Lung (tissue), 12 donors: ENCODE results near the gene IGDCC3. TPM values are rescaled to one million over a fixed set of nuclear protein-coding genes. Genes with fewer than 3 reads are reported as not detected.

Experiments used
- ATAC-seq: fragments of 200-7000 bp; cut with Tn5 transposase; one replicate; pipeline ENCODE4 v1.9.1; 2020; ENCODE audit warnings: moderate number of reproducible peaks; ENCODE audit not compliant: insufficient read depth, low FRiP score
- DNase-seq, 3 donors: peaks; one replicate each; pipeline ENCODE4 v3.0.0-alpha.2; 2013 to 2017
- H3K27ac ChIP-seq, 2 donors: one replicate each; pipeline ENCODE4 v1.5.1; 2013; ENCODE audit warnings: mild to moderate bottlenecking in 2 of 2, moderate library complexity in 2 of 2, control low read depth in 1 of 2, inconsistent platforms in 1 of 2, low read depth in 1 of 2, low read length in 1 of 2
- H3K27me3 ChIP-seq, 3 donors: one replicate each; pipeline ENCODE4 v1.5.1; 2013; ENCODE audit warnings: low read length in 2 of 3; ENCODE audit not compliant: control insufficient read depth in 3 of 3, insufficient read depth in 3 of 3
- H3K36me3 ChIP-seq, 4 donors: one replicate each; pipeline ENCODE4 v1.5.1; 2013; ENCODE audit warnings: low read length in 4 of 4, mild to moderate bottlenecking in 1 of 4, moderate library complexity in 1 of 4; ENCODE audit not compliant: control insufficient read depth in 4 of 4, insufficient read depth in 4 of 4
- H3K4me1 ChIP-seq, 5 donors: one replicate each; pipeline ENCODE4 v1.5.1; 2013; ENCODE audit warnings: low read length in 5 of 5, mild to moderate bottlenecking in 2 of 5, moderate library complexity in 1 of 5; ENCODE audit not compliant: control insufficient read depth in 5 of 5, insufficient read depth in 5 of 5
- H3K4me3 ChIP-seq: one replicate; pipeline ENCODE4 v1.5.1; 2013; ENCODE audit warnings: mild to moderate bottlenecking, control low read depth, moderate library complexity
- H3K9ac ChIP-seq, 2 donors: one replicate each; pipeline ENCODE4 v1.5.1; 2013; ENCODE audit warnings: low read length in 2 of 2, control low read depth in 1 of 2; ENCODE audit not compliant: insufficient read depth in 1 of 2
- H3K9me3 ChIP-seq, 4 donors: one replicate each; pipeline ENCODE4 v1.5.1; 2013; ENCODE audit warnings: low read length in 3 of 4, mild to moderate bottlenecking in 1 of 4, moderate library complexity in 1 of 4; ENCODE audit not compliant: control insufficient read depth in 4 of 4, insufficient read depth in 3 of 4
- WGBS, 2 donors: extraction: QIAGEN DNeasy Blood & Tissue Kit; methylation state at CpG; one replicate each; pipeline ENCODE4 v1.1.7; 2013; 5-methylcytosine and 5-hydroxymethylcytosine counted together
- polyA plus RNA-seq, 2 donors: library from polyadenylated mRNA; stranded (reverse); fragments of 200-250 nt; gene quantifications; one replicate each; pipeline ENCODE4 v1.2.1, GENCODE V29; 2013
- total RNA-seq, 2 donors: library from RNA; depleted of rRNA in 1 of 2; stranded (reverse); fragments of >200 nt in 1 of 2; gene quantifications; one replicate each; pipeline ENCODE4 v1.2.1, GENCODE V29; 2014 to 2021
- TF ChIP-seq, protein P1 (sequence below): IDR thresholded peaks from 2 replicates; pipeline ENCODE4 v1.5.1; 2012; ENCODE audit warnings: mild to moderate bottlenecking; ENCODE audit errors: control extremely low read depth, extremely low read depth
- donor health status: control.
- donor health status: control.
- donor health status: Bipolar disorder and iron deficiency.
- donor health status: healthy.
- donor health status: DM: yes; HTN: yes; CAD: no.

Gene IGDCC3
- total and polyA plus RNA-seq, 4 donors = 0.09 to 1.3 TPM; not detected in 2

DNA sequence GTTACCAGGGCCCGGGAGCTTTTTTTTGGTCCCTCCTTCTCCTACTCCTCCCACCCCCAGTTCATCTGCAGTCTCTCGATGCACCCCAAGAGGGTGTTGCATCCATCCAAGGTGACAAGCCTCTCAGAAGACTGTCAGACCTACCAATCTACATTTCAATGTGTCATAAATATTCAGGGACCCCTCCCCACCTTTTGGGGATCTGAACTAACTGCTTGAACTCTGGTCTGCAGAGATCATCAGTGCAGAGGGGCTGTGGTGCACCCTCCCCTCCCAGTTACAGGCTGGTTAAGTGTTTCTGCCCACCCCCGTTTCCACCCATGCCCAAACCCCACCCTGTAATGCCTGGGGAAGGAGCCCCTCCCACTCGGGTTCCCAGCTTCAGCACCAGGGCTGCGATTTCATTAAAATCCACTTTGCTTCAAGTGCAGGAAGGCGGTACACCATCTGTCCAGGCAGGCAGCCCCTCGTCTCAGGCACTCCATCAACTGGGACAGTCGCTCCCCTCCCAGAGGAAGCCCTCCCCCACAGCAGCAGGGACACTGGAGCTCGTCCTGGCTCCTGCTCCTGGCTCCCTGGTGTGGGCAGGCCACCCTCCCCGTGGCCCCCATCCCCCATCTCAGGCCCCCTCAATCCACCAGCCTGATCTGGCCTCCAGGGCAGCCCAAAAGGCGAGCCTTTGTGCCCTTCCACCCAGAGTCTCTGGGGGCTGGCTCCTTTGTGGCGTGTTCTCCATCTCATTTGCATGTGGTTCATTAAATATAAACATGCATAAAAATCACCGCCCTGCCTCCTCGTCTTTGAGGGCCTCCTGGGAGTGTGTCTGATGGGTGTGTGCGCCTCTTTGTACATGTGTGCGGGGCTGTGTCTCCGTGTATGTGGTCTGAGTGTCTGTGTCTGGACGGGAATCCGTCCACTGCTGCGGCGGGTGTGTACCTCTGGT lies 41.0 kb downstream of the IGDCC3 start:
- DNase-seq = peak; percentile 68 to 74 (median 71)
- Histone ChIP-seq H3K27me3 (no peaks in the 10 kb centered on the region), H3K36me3 (peaks cover 0 to 5% (median 2%) of the 10 kb centered on the region in 4 donors), H3K9me3 (no peaks in the 10 kb centered on the region), H3K9ac (no peak overlapping the region), H3K4me3 (no peak overlapping the region), H3K4me1 (peaks cover 0 to 35% (median 4%) of the 10 kb centered on the region in 5 donors), H3K27ac (no peak overlapping the region)
- no peak for ATAC-seq
- WGBS, 2 donors = 69 to 82% methylated on average over 20 to 21 of the region's 21 CpGs
- TF ChIP-seq, protein P1, sequence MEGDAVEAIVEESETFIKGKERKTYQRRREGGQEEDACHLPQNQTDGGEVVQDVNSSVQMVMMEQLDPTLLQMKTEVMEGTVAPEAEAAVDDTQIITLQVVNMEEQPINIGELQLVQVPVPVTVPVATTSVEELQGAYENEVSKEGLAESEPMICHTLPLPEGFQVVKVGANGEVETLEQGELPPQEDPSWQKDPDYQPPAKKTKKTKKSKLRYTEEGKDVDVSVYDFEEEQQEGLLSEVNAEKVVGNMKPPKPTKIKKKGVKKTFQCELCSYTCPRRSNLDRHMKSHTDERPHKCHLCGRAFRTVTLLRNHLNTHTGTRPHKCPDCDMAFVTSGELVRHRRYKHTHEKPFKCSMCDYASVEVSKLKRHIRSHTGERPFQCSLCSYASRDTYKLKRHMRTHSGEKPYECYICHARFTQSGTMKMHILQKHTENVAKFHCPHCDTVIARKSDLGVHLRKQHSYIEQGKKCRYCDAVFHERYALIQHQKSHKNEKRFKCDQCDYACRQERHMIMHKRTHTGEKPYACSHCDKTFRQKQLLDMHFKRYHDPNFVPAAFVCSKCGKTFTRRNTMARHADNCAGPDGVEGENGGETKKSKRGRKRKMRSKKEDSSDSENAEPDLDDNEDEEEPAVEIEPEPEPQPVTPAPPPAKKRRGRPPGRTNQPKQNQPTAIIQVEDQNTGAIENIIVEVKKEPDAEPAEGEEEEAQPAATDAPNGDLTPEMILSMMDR = no peak

DNA sequence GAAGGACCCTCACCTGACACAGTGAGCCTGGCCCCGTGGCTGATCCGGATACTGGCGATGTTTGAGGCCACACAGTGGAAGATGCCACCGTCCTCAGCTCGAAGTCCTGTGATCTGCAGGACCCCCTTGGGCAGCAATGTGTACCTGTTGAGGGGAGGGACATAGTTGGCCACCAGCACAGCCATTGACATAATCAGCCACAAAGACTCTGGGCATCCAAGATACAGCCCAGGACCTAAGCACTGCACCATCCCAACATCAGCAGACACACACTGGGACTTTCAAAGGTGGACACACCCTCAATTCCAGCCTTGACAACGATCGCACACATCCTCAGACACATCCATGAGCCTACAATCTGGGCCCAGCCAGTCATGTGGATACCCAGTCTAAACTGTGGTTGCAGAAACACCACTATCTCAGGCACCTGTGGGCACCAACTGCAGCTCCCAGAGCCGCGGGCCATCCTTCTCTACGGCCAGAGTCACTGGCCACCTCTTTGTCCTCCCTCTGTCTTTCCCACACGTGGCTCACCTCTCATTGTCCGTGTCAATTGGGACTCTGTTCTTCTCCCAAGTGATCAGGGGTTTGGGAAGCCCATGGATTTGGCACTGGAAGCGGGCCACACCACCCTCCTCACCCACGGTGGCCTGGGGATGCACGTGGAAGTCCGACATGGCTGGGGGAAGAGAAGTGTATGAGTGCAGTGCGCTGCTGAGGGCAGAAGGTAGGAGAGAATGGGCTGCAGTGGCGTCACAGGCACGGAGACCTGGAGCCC lies 42.3 kb downstream of the IGDCC3 start:
- Histone ChIP-seq H3K4me3 (no peak overlapping the region), H3K27ac (no peak overlapping the region), H3K4me1 (peaks cover 0 to 35% (median 4%) of the 10 kb centered on the region in 5 donors), H3K9me3 (no peaks in the 10 kb centered on the region), H3K27me3 (no peaks in the 10 kb centered on the region), H3K9ac (no peak overlapping the region), H3K36me3 (peaks cover 0 to 18% (median 2%) of the 10 kb centered on the region in 4 donors)
- DNase-seq (no peak), ATAC-seq (no peak)
- TF ChIP-seq, protein P1 = no peak
- 92 to 96% methylated on average over 19 of the region's 19 CpGs for WGBS, 2 donors

DNA sequence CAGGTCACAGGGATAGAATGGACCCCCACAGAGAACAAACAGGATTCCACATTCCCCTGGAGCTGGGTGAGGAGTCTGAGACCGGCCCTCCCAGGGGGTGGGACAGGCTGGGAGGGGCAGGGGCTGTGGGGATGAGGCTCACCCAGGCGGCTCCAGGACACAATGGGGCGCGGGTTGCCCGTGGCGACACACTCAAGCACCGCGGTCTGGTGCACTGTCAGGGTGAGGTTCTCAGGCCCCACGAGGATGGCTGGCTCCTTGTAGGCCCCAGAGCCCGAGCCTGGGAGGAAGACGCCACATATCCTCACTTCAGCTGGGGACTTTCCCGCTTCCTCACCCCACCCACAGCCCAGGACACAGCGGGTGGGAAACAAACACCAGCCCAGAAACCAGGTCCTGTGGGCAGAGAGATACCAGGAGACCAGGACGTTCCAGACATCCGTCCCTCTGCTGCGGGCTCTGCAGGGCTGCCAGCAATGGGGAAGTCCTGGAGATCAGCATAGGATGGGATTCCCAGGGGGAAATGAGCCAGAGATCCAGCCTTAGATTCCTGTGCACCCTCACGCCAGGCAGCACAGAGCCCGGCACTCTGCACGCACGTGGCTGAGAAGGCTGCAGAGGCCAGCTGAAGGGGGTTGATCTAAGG lies 43.1 kb downstream of the IGDCC3 start:
- 65 to 75% methylated on average over 18 to 20 of the region's 20 CpGs for WGBS, 2 donors
- H3K36me3 ChIP-seq = peaks cover 0 to 22% (median 2%) of the 10 kb centered on the region in 4 donors
- no peak overlapping the region for H3K9ac ChIP-seq
- no peak overlapping the region for H3K4me3 ChIP-seq
- H3K4me1 ChIP-seq = peaks cover 0 to 28% (median 3%) of the 10 kb centered on the region in 5 donors
- TF ChIP-seq, protein P1 = no peak
- H3K9me3 ChIP-seq = no peaks in the 10 kb centered on the region
- DNase-seq (no peak), ATAC-seq (no peak)
- H3K27me3 ChIP-seq = no peaks in the 10 kb centered on the region
- H3K27ac ChIP-seq = no peak overlapping the region
